Astrocyte (in vitro differentiated cells and primary cell): Measurements from ENCODE around the gene ZBTB44. TPM values are rescaled to one million over a fixed set of nuclear protein-coding genes. Genes with fewer than 3 reads are reported as not detected.

Experiments used
- DNase-seq: peaks from one replicate; pipeline ENCODE4 v3.0.0-alpha.2; 2010; ENCODE audit warnings: low read depth
- FAIRE-seq: peaks from 2 replicates; lab custom pipeline; 2011; peaks lifted over from hg19 to GRCh38; lab: Jason Lieb, UNC
- H2AFZ ChIP-seq: 2 replicates; pipeline ENCODE4 v1.6.0; 2012; ENCODE audit warnings: low read depth, low read length, inconsistent platforms
- H3K27ac ChIP-seq: 2 replicates; pipeline ENCODE4 v1.5.1; 2011; ENCODE audit warnings: low read depth, low read length, inconsistent platforms
- H3K27me3 ChIP-seq: 2 replicates; pipeline ENCODE4 v1.6.0; 2011; ENCODE audit warnings: low read length, inconsistent platforms; ENCODE audit not compliant: insufficient read depth
- H3K36me3 ChIP-seq: 2 replicates; pipeline ENCODE4 v1.5.1; 2011; ENCODE audit warnings: low read length, inconsistent platforms; ENCODE audit not compliant: insufficient read depth
- H3K4me1 ChIP-seq: 2 replicates; pipeline ENCODE4 v1.5.1; 2011; ENCODE audit warnings: low read length, inconsistent platforms; ENCODE audit not compliant: insufficient read depth
- H3K4me2 ChIP-seq: 2 replicates; pipeline ENCODE4 v1.6.0; 2012; ENCODE audit warnings: low read length, inconsistent platforms
- H3K4me3 ChIP-seq: 2 replicates; pipeline ENCODE4 v1.5.1; 2011; ENCODE audit warnings: low read depth, mild to moderate bottlenecking, low read length, inconsistent platforms; ENCODE audit not compliant: insufficient read depth
- H3K79me2 ChIP-seq: 2 replicates; pipeline ENCODE4 v1.6.0; 2012; ENCODE audit warnings: mild to moderate bottlenecking, low read length, inconsistent platforms; ENCODE audit not compliant: insufficient read depth
- H3K9ac ChIP-seq: 2 replicates; pipeline ENCODE4 v1.6.0; 2012; ENCODE audit warnings: mild to moderate bottlenecking, low read length, inconsistent platforms
- H3K9me3 ChIP-seq: 2 replicates; pipeline ENCODE4 v1.5.1; 2012; ENCODE audit warnings: low read depth, mild to moderate bottlenecking, low read length, inconsistent platforms; ENCODE audit not compliant: insufficient read depth
- H4K20me1 ChIP-seq: 2 replicates; pipeline ENCODE4 v1.6.0; 2012; ENCODE audit warnings: low read length, inconsistent platforms; ENCODE audit not compliant: insufficient read depth
- H3K27ac Mint-ChIP-seq: one replicate; pipeline ENCODE4 v1.8.0; 2021; ENCODE audit warnings: mild to moderate bottlenecking, mixed read lengths; ENCODE audit not compliant: unreplicated experiment
- H3K27me3 Mint-ChIP-seq: one replicate; pipeline ENCODE4 v1.8.0; 2021; ENCODE audit warnings: low read depth, mixed read lengths; ENCODE audit not compliant: unreplicated experiment
- H3K36me3 Mint-ChIP-seq: one replicate; pipeline ENCODE4 v1.8.0; 2021; ENCODE audit warnings: low read depth, mixed read lengths; ENCODE audit not compliant: unreplicated experiment
- H3K4me1 Mint-ChIP-seq: one replicate; pipeline ENCODE4 v1.8.0; 2021; ENCODE audit warnings: low read depth, mixed read lengths; ENCODE audit not compliant: unreplicated experiment
- H3K4me3 Mint-ChIP-seq: one replicate; pipeline ENCODE4 v1.8.0; 2021; ENCODE audit warnings: mild to moderate bottlenecking, moderate library complexity, mixed read lengths; ENCODE audit not compliant: unreplicated experiment
- H3K9me3 Mint-ChIP-seq: one replicate; pipeline ENCODE4 v1.8.0; 2021; ENCODE audit warnings: mild to moderate bottlenecking, mixed read lengths; ENCODE audit not compliant: unreplicated experiment
- CTCF ChIP-seq: IDR thresholded peaks from 2 replicates; pipeline ENCODE4 v1.5.1; 2011; ENCODE audit warnings: low read depth, mild to moderate bottlenecking, inconsistent platforms, low read length, moderate library complexity; ENCODE audit not compliant: insufficient read depth
- EZH2 ChIP-seq: IDR thresholded peaks from 2 replicates; pipeline ENCODE4 v1.6.1; 2012; ENCODE audit warnings: mild to moderate bottlenecking, low read length, inconsistent platforms; ENCODE audit not compliant: insufficient read depth
- total RNA-seq: library from RNA; stranded (reverse); gene quantifications from 2 replicates; pipeline ENCODE4 v1.2.1, GENCODE V29; 2021

The ZBTB44 gene
- total RNA-seq, 1 donor from 2014 or later, result 25.3 TPM

GRCh38 chr11:130211781-130212401 is 102.8 kb downstream of the ZBTB44 start:
- no peak overlapping the region for H3K27ac Mint-ChIP-seq
- no peaks in the 10 kb centered on the region for H3K9me3 Mint-ChIP-seq
- Histone ChIP-seq H3K79me2 (no peaks in the 10 kb centered on the region), H3K27ac (no peak overlapping the region), H4K20me1 (no peaks in the 10 kb centered on the region), H3K9me3 (no peaks in the 10 kb centered on the region), H3K4me1 (no peaks in the 10 kb centered on the region), H3K9ac (no peak overlapping the region), H3K27me3 (peaks cover 34% of the 10 kb centered on the region), H3K36me3 (no peaks in the 10 kb centered on the region), H3K4me3 (no peak overlapping the region), H3K4me2 (no peak overlapping the region), H2AFZ (no peak overlapping the region)
- no peaks in the 10 kb centered on the region for H3K4me1 Mint-ChIP-seq
- no peak for FAIRE-seq
- TF ChIP-seq EZH2 (no peak), CTCF (no peak)
- peaks cover 2% of the 10 kb centered on the region for H3K36me3 Mint-ChIP-seq
- H3K4me3 Mint-ChIP-seq, result no peak overlapping the region
- peaks cover 56% of the 10 kb centered on the region for H3K27me3 Mint-ChIP-seq
- DNase-seq, result no peak

- Mint-ChIP-seq H3K36me3 (peaks cover 2% of the 10 kb centered on the region), H3K27me3 (peaks cover 51% of the 10 kb centered on the region), H3K27ac (no peak overlapping the region), H3K9me3 (no peaks in the 10 kb centered on the region), H3K4me3 (no peak overlapping the region), H3K4me1 (no peaks in the 10 kb centered on the region)
- H3K9ac ChIP-seq, result no peak overlapping the region
- no peak overlapping the region for H3K4me2 ChIP-seq
- no peak for TF ChIP-seq EZH2
- no peak for TF ChIP-seq CTCF
- no peak for FAIRE-seq
- no peak overlapping the region for H3K27ac ChIP-seq
- no peaks in the 10 kb centered on the region for H3K4me1 ChIP-seq
- no peak for DNase-seq
- H3K4me3 ChIP-seq, result no peak overlapping the region
- H3K9me3 ChIP-seq, result no peaks in the 10 kb centered on the region
- no peaks in the 10 kb centered on the region for H4K20me1 ChIP-seq
- H3K27me3 ChIP-seq, result peaks cover 28% of the 10 kb centered on the region
- no peaks in the 10 kb centered on the region for H3K36me3 ChIP-seq
- H2AFZ ChIP-seq, result no peak overlapping the region
- H3K79me2 ChIP-seq, result no peaks in the 10 kb centered on the region
Measured at GRCh38 chr11:130211144-130211543, 103.6 kb downstream of the ZBTB44 start.
